Testis (tissue), 3 donors: ENCODE data around the gene ZFP64. TPM values are rescaled to one million over a fixed set of nuclear protein-coding genes. Genes with fewer than 3 reads are reported as not detected.

Experiments
- DNase-seq: peaks from one replicate; pipeline ENCODE4 v3.0.0-alpha.2; 2019
- H3K27ac ChIP-seq, 2 donors: fragments of 200-600 bp; sonication (generic); one replicate each; pipeline ENCODE4 v1.5.1; 2019
- H3K27me3 ChIP-seq: fragments of 200-600 bp; sonication (generic); one replicate; pipeline ENCODE4 v1.5.1; 2019
- H3K36me3 ChIP-seq: fragments of 200-600 bp; sonication (generic); one replicate; pipeline ENCODE4 v1.5.1; 2017; ENCODE audit warnings: low read depth; ENCODE audit errors: missing control alignments
- H3K4me1 ChIP-seq: fragments of 200-600 bp; sonication (generic); one replicate; pipeline ENCODE4 v1.5.1; 2019
- H3K4me3 ChIP-seq, 2 donors: fragments of 200-600 bp; sonication (generic); one replicate each; pipeline ENCODE4 v1.5.1; 2017 to 2019
- H3K9me3 ChIP-seq: fragments of 200-600 bp; sonication (generic); one replicate; pipeline ENCODE4 v1.5.1; 2017
- CTCF ChIP-seq, 3 experiments: fragments of 450-650 bp in 2 of 3; fragments of 200-600 bp in 1 of 3; sonication (generic) in 1 of 3; IDR thresholded peaks; one replicate each; pipeline ENCODE4 v1.5.1; 2016 to 2019; ENCODE audit warnings: antibody characterized with exemption in 3 of 3, mild to moderate bottlenecking in 2 of 3, moderate library complexity in 1 of 3
- POLR2A ChIP-seq: fragments of 450-650 bp; IDR thresholded peaks from one replicate; pipeline ENCODE4 v1.6.1; 2017; ENCODE audit warnings: antibody characterized with exemption, mild to moderate bottlenecking, moderate library complexity
- WGBS, 2 donors: methylation state at CpG; one replicate each; pipeline ENCODE4 v1.1.5; 2018; 5-methylcytosine and 5-hydroxymethylcytosine counted together
- intact Hi-C: fragments of 100-400 bp; cut with DNase I; formaldehyde crosslinking; loops from one replicate; pipeline ENCODE4 v1.15.1; 2023; ENCODE audit warnings: low total_unique reads
- polyA plus RNA-seq: library from polyadenylated mRNA; stranded (reverse); fragments of 350-450 nt; fragmentation: Illumina TruSeq; extraction: RNeasy Lipid Tissue Mini Kit (QIAGEN cat#74804); gene quantifications from one replicate; pipeline ENCODE4 v1.2.3, GENCODE V29; 2014; ENCODE audit warnings: low read depth, low replicate concordance; ENCODE audit not compliant: insufficient read depth
- total RNA-seq, 2 donors: library from RNA; depleted of rRNA; stranded (reverse); fragments of >200 nt; gene quantifications; one replicate each; pipeline ENCODE4 v1.2.3, GENCODE V29; 2016

The ZFP64 gene
- total and polyA plus RNA-seq, 3 donors from 2014 or later, result 16.4 to 33.6 (median 24.8) TPM

- no peaks in the 10 kb centered on the region for H3K27me3 ChIP-seq
- intact Hi-C loops, result no loop called here
- TF ChIP-seq CTCF (IDR thresholded peaks at IDR 0.05) (no peak), POLR2A (no peak)
- H3K9me3 ChIP-seq, result no peaks in the 10 kb centered on the region
- 96 to 98% methylated on average over 3 of the region's 3 CpGs for WGBS, 2 donors
- no peaks in the 10 kb centered on the region for H3K4me1 ChIP-seq
- H3K4me3 ChIP-seq, result no peak overlapping the region
- H3K36me3 ChIP-seq, result no peaks in the 10 kb centered on the region
- H3K27ac ChIP-seq, result no peak overlapping the region
- DNase-seq, result no peak
These were observed 15.6 kb upstream of the ZFP64 start for GRCh38 chr20:52207020-52207810.

GRCh38 chr20:52204136-52204535 lies 12.6 kb upstream of the ZFP64 start:
- TF ChIP-seq POLR2A (no peak), CTCF (IDR thresholded peaks at IDR 0.05) (no peak)
- H3K27ac ChIP-seq, result no peak overlapping the region
- intact Hi-C loops, result no loop called here
- no peaks in the 10 kb centered on the region for H3K4me1 ChIP-seq
- no peaks in the 10 kb centered on the region for H3K9me3 ChIP-seq
- no peaks in the 10 kb centered on the region for H3K27me3 ChIP-seq
- no peak overlapping the region for H3K4me3 ChIP-seq
- no peak for DNase-seq
- no peaks in the 10 kb centered on the region for H3K36me3 ChIP-seq
- 90 to 92% methylated on average over 5 of the region's 5 CpGs for WGBS, 2 donors

GRCh38 chr20:52201395-52201794 lies 9.8 kb upstream of the ZFP64 start:
- intact Hi-C loops, result no loop called here
- no peak for DNase-seq
- Histone ChIP-seq H3K4me1 (no peaks in the 10 kb centered on the region), H3K9me3 (no peaks in the 10 kb centered on the region), H3K27ac (no peak overlapping the region), H3K36me3 (no peaks in the 10 kb centered on the region), H3K4me3 (no peak overlapping the region), H3K27me3 (no peaks in the 10 kb centered on the region)
- 93 to 95% methylated on average over 2 of the region's 2 CpGs for WGBS, 2 donors
- TF ChIP-seq CTCF (IDR thresholded peaks at IDR 0.05), result no peak
- TF ChIP-seq POLR2A, result no peak

GRCh38 chr20:52200870-52201269 lies 9.3 kb upstream of the ZFP64 start:
- 92 to 93% methylated on average over 2 of the region's 2 CpGs for WGBS, 2 donors

More at GRCh38 chr20:52200870-52201269, 9.3 kb upstream of the ZFP64 start:
- H3K27me3 ChIP-seq, result no peaks in the 10 kb centered on the region
- intact Hi-C loops, result no loop called here
- H3K27ac ChIP-seq, result no peak overlapping the region
- H3K36me3 ChIP-seq, result no peaks in the 10 kb centered on the region
- TF ChIP-seq POLR2A (no peak), CTCF (IDR thresholded peaks at IDR 0.05) (no peak)
- DNase-seq, result no peak
- no peak overlapping the region for H3K4me3 ChIP-seq
- no peaks in the 10 kb centered on the region for H3K9me3 ChIP-seq
- no peaks in the 10 kb centered on the region for H3K4me1 ChIP-seq
